Neural cell (in vitro differentiated cells): Measurements from ENCODE around the gene PNKD. TPM values are rescaled to one million over a fixed set of nuclear protein-coding genes. Genes with fewer than 3 reads are reported as not detected.

ENCODE experiments used
- H2AFZ ChIP-seq: fragments of 200-600, 300-800 bp; sonication (generic), shearing (Covaris generic); 2 replicates; pipeline ENCODE4 v1.6.0; 2014; ENCODE audit warnings: low read depth, mild to moderate bottlenecking, antibody characterized with exemption, low read length, moderate library complexity
- H3F3A ChIP-seq: fragments of 200-600 bp; shearing (Covaris generic); 2 replicates; pipeline ENCODE4 v1.6.1; 2016; ENCODE audit warnings: mild to moderate bottlenecking, moderate library complexity, mixed read lengths, antibody characterized with exemption, low read length; ENCODE audit not compliant: insufficient read depth, poor library complexity, severe bottlenecking
- H3K27ac ChIP-seq: fragments of 200-600, 300-800 bp; sonication (generic), shearing (Covaris generic); 2 replicates; pipeline ENCODE4 v1.5.1; 2014; ENCODE audit warnings: mild to moderate bottlenecking, low read length, moderate library complexity
- H3K27me3 ChIP-seq: fragments of 300-800, 200-600 bp; sonication (generic), shearing (Covaris generic); 2 replicates; pipeline ENCODE4 v1.6.0; 2014; ENCODE audit warnings: mild to moderate bottlenecking, low read depth, low read length, moderate library complexity; ENCODE audit not compliant: insufficient read depth
- H3K36me3 ChIP-seq: fragments of 300-800, 200-600 bp; sonication (generic), shearing (Covaris generic); 2 replicates; pipeline ENCODE4 v1.5.1; 2014; ENCODE audit warnings: mild to moderate bottlenecking, antibody characterized with exemption, low read length, moderate library complexity; ENCODE audit not compliant: insufficient read depth
- H3K4me2 ChIP-seq: fragments of 300-800, 200-600 bp; sonication (generic), shearing (Covaris generic); 2 replicates; pipeline ENCODE4 v1.6.0; 2014; ENCODE audit warnings: mild to moderate bottlenecking, low read length
- H3K4me3 ChIP-seq: fragments of 300-800, 200-600 bp; sonication (generic), shearing (Covaris generic); 2 replicates; pipeline ENCODE4 v1.5.1; 2014; ENCODE audit warnings: mild to moderate bottlenecking, low read length, moderate library complexity
- H3K79me2 ChIP-seq: fragments of 200-600 bp; shearing (Covaris generic); replicated peaks from 2 replicates; pipeline ENCODE4 v1.6.0; 2014; ENCODE audit warnings: mild to moderate bottlenecking, low read length, moderate library complexity; ENCODE audit not compliant: insufficient read depth
- H3K9ac ChIP-seq: fragments of 300-800, 200-600 bp; sonication (generic), shearing (Covaris generic); 2 replicates; pipeline ENCODE4 v1.6.1; 2016; ENCODE audit warnings: mild to moderate bottlenecking, low read length, mixed read lengths
- H3K9me2 ChIP-seq: fragments of 200-600 bp; shearing (Covaris generic); 2 replicates; pipeline ENCODE4 v1.6.1; 2016; ENCODE audit warnings: mild to moderate bottlenecking, low read length, mixed read lengths; ENCODE audit not compliant: insufficient read depth
- H3K9me3 ChIP-seq: fragments of 200-600, 300-800 bp; sonication (generic), shearing (Covaris generic); 2 replicates; pipeline ENCODE4 v1.6.1; 2016; ENCODE audit warnings: mild to moderate bottlenecking, mixed run types, low read length, moderate library complexity, mixed read lengths
- H4K20me1 ChIP-seq: fragments of 200-600 bp; shearing (Covaris generic); 2 replicates; pipeline ENCODE4 v1.6.1; 2016; ENCODE audit warnings: mild to moderate bottlenecking, mixed run types; ENCODE audit not compliant: insufficient read depth
- EP300 ChIP-seq: fragments of 450-650 bp; conservative IDR thresholded peaks from 2 replicates; pipeline ENCODE4 v1.6.1; 2014; ENCODE audit warnings: antibody characterized with exemption, mild to moderate bottlenecking, moderate library complexity; ENCODE audit not compliant: poor library complexity, severe bottlenecking
- EZH2 ChIP-seq: fragments of 200-600, 300-800 bp; shearing (Covaris generic), sonication (generic); IDR thresholded peaks from 2 replicates; pipeline ENCODE4 v1.6.1; 2014; ENCODE audit warnings: antibody characterized with exemption, low read length, borderline replicate concordance, mild to moderate bottlenecking; ENCODE audit not compliant: insufficient read depth, poor library complexity, severe bottlenecking
- POLR2AphosphoS5 ChIP-seq: IDR thresholded peaks from 2 replicates; pipeline ENCODE4 v1.6.1; 2012
- RAD21 ChIP-seq: fragments of 450-650 bp; conservative IDR thresholded peaks from 2 replicates; pipeline ENCODE4 v1.6.1; 2014; ENCODE audit warnings: antibody characterized with exemption, mild to moderate bottlenecking, moderate library complexity
- SMC3 ChIP-seq: fragments of 450-650 bp; conservative IDR thresholded peaks from 2 replicates; pipeline ENCODE4 v1.6.1; 2014; ENCODE audit warnings: antibody characterized with exemption, mild to moderate bottlenecking, moderate library complexity; ENCODE audit not compliant: poor library complexity
- polyA plus RNA-seq: library from polyadenylated mRNA; depleted of rRNA; stranded (reverse); fragments of >200 nt; gene quantifications from 2 replicates; pipeline ENCODE4 v1.2.3, GENCODE V29; 2014
- TF ChIP-seq, protein P1 (sequence below): IDR thresholded peaks from 2 replicates; pipeline ENCODE4 v1.6.1; 2012; ENCODE audit warnings: borderline replicate concordance
- TF ChIP-seq, protein P2 (sequence below): fragments of 450-650 bp; IDR thresholded peaks from 2 replicates; pipeline ENCODE4 v1.5.1; 2014; ENCODE audit warnings: antibody characterized with exemption, mild to moderate bottlenecking, moderate library complexity; ENCODE audit not compliant: poor library complexity, severe bottlenecking

The PNKD gene
- polyA plus RNA-seq, 1 donor from 2014 or later = 59.7 TPM

DNA sequence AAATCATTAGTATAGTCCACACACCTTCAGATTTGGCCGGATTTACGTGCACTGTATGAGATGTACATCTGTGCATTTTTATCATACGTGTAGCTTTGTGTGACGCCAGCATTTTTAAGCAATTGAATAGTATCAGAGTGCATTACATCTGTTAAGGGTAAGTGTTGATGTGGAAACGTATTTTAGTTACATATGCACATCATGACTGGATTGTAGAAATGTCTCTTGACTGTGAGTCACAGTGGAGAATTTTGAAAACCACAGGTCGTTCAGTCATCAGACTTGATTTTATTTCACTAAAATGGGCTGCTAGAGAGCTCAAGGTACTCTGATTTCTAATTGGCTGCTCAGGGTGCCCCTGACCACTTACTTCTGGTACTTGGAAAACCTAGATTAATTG is 14.9 kb upstream of the PNKD start:
- H3K27ac ChIP-seq = no peak overlapping the region
- H3K9me3 ChIP-seq = no peaks in the 10 kb centered on the region
- no peaks in the 10 kb centered on the region for H3K9me2 ChIP-seq
- no peaks in the 10 kb centered on the region for H3F3A ChIP-seq
- no peak overlapping the region for H2AFZ ChIP-seq
- no peak for TF ChIP-seq SMC3
- TF ChIP-seq, protein P1, sequence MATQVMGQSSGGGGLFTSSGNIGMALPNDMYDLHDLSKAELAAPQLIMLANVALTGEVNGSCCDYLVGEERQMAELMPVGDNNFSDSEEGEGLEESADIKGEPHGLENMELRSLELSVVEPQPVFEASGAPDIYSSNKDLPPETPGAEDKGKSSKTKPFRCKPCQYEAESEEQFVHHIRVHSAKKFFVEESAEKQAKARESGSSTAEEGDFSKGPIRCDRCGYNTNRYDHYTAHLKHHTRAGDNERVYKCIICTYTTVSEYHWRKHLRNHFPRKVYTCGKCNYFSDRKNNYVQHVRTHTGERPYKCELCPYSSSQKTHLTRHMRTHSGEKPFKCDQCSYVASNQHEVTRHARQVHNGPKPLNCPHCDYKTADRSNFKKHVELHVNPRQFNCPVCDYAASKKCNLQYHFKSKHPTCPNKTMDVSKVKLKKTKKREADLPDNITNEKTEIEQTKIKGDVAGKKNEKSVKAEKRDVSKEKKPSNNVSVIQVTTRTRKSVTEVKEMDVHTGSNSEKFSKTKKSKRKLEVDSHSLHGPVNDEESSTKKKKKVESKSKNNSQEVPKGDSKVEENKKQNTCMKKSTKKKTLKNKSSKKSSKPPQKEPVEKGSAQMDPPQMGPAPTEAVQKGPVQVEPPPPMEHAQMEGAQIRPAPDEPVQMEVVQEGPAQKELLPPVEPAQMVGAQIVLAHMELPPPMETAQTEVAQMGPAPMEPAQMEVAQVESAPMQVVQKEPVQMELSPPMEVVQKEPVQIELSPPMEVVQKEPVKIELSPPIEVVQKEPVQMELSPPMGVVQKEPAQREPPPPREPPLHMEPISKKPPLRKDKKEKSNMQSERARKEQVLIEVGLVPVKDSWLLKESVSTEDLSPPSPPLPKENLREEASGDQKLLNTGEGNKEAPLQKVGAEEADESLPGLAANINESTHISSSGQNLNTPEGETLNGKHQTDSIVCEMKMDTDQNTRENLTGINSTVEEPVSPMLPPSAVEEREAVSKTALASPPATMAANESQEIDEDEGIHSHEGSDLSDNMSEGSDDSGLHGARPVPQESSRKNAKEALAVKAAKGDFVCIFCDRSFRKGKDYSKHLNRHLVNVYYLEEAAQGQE = no peak
- TF ChIP-seq EZH2 = no peak
- TF ChIP-seq, protein P2, sequence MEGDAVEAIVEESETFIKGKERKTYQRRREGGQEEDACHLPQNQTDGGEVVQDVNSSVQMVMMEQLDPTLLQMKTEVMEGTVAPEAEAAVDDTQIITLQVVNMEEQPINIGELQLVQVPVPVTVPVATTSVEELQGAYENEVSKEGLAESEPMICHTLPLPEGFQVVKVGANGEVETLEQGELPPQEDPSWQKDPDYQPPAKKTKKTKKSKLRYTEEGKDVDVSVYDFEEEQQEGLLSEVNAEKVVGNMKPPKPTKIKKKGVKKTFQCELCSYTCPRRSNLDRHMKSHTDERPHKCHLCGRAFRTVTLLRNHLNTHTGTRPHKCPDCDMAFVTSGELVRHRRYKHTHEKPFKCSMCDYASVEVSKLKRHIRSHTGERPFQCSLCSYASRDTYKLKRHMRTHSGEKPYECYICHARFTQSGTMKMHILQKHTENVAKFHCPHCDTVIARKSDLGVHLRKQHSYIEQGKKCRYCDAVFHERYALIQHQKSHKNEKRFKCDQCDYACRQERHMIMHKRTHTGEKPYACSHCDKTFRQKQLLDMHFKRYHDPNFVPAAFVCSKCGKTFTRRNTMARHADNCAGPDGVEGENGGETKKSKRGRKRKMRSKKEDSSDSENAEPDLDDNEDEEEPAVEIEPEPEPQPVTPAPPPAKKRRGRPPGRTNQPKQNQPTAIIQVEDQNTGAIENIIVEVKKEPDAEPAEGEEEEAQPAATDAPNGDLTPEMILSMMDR = no peak
- no peak for TF ChIP-seq RAD21
- H4K20me1 ChIP-seq = no peaks in the 10 kb centered on the region
- no peaks in the 10 kb centered on the region for H3K27me3 ChIP-seq
- no peak overlapping the region for H3K9ac ChIP-seq
- H3K79me2 ChIP-seq = no peaks in the 10 kb centered on the region
- H3K36me3 ChIP-seq = peaks cover 10% of the 10 kb centered on the region
- H3K4me2 ChIP-seq = no peak overlapping the region
- H3K4me3 ChIP-seq = no peak overlapping the region

DNA sequence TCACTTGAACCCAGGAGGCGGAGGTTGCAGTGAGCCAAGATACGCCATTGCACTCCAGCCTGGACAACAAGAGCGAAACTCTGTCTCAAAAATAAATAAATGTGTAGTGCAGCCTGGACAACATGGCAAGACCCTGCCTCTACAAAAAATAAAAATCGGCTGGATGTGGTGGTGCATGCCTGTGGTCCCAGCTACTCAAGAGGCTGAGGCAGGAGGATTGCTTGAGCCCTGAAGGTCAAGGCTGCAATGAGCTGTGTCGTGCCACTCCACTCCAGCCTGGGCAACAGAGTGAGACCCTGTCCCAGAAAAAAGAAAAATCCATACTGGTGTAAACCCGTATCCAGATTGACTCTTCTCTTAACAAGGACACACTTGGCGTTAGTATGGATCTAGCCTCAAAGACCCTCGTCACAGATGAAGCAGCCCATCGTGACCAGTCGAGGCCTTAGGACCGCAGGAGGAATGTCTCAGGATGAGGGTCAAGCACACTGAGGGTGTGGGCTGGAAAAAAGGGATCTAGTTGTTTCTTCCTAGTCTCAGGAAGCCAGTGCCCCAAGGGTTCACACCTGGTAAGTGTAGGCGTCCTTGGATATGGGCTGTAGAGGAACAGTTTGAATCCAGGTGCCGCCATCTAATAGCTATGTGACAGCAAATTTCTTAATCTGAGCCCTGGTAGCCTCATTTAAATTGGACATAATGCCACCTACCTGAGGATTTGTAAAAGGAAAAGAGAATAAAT is 13.5 kb upstream of the PNKD start:
- Histone ChIP-seq H3K4me3 (no peak overlapping the region), H3K9me3 (no peaks in the 10 kb centered on the region), H2AFZ (no peak overlapping the region), H3K27ac (no peak overlapping the region), H3K27me3 (no peaks in the 10 kb centered on the region), H3F3A (no peaks in the 10 kb centered on the region), H3K36me3 (peaks cover 10% of the 10 kb centered on the region), H3K9ac (no peak overlapping the region), H4K20me1 (no peaks in the 10 kb centered on the region), H3K79me2 (no peaks in the 10 kb centered on the region), H3K9me2 (no peaks in the 10 kb centered on the region), H3K4me2 (no peak overlapping the region)
- no peak for TF ChIP-seq SMC3
- no peak for TF ChIP-seq RAD21
- TF ChIP-seq EP300 = no peak
- TF ChIP-seq POLR2AphosphoS5 = no peak
- no peak for TF ChIP-seq EZH2
